ENCODE data around the gene C6. TPM values are rescaled to one million over a fixed set of nuclear protein-coding genes. Genes with fewer than 3 reads are reported as not detected.

Gene C6
- total RNA-seq, 1 donor from 2014 or later, result not detected

- peaks cover 4% of the 10 kb centered on the region for H3K9me3 Mint-ChIP-seq (ENCODE audit: unreplicated experiment)
- H3K27me3 Mint-ChIP-seq (ENCODE audit: unreplicated experiment), result peaks cover 2% of the 10 kb centered on the region
- H3K4me1 Mint-ChIP-seq (ENCODE audit: unreplicated experiment), result no peaks in the 10 kb centered on the region
- no peak overlapping the region for H3K4me3 Mint-ChIP-seq (ENCODE audit: unreplicated experiment)
- H3K36me3 Mint-ChIP-seq (ENCODE audit: unreplicated experiment), result no peaks in the 10 kb centered on the region
- no peak for DNase-seq (ENCODE audit: extremely low spot score, unreplicated experiment)
- TF ChIP-seq CTCF (IDR thresholded peaks at IDR 0.05), result no peak
- no peak overlapping the region for H3K27ac Mint-ChIP-seq (ENCODE audit: unreplicated experiment)
Observed at GRCh38 chr5:41157272-41157894, 55.9 kb downstream of the C6 start.

DNA sequence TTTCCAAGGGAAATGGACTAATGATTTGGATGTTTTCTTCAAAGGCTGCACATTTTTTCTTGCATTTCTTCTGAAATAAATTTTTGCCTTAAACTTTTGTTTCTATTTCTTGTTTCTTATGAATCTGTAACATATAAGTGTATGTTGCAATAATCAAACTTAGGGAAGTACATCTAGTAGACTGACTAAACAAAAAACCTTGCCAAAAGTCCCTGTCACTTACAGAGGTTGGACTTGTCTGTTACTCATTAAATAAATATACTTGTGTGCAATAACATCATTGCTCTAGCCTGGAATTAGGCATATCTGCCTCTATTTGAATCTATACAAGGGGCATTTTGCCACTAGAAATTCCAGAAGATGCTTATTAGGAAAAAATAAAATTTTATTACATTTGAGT, 56.6 kb downstream of the C6 start:
- no peak for DNase-seq (ENCODE audit: extremely low spot score, unreplicated experiment)

GRCh38 chr5:41154491-41154890, 58.8 kb downstream of the C6 start:
- TF ChIP-seq CTCF (IDR thresholded peaks at IDR 0.05), result no peak
- peaks cover 4% of the 10 kb centered on the region for H3K9me3 Mint-ChIP-seq (ENCODE audit: unreplicated experiment)
- no peak overlapping the region for H3K4me3 Mint-ChIP-seq (ENCODE audit: unreplicated experiment)
- H3K27ac Mint-ChIP-seq (ENCODE audit: unreplicated experiment), result no peak overlapping the region
- peaks cover 2% of the 10 kb centered on the region for H3K27me3 Mint-ChIP-seq (ENCODE audit: unreplicated experiment)
- H3K4me1 Mint-ChIP-seq (ENCODE audit: unreplicated experiment), result no peaks in the 10 kb centered on the region
- H3K36me3 Mint-ChIP-seq (ENCODE audit: unreplicated experiment), result no peaks in the 10 kb centered on the region
- no peak for DNase-seq (ENCODE audit: extremely low spot score, unreplicated experiment)

More for the DNA sequence above, 56.6 kb downstream of the C6 start:
- Mint-ChIP-seq H3K9me3 (ENCODE audit: unreplicated experiment) (peaks cover 4% of the 10 kb centered on the region), H3K27me3 (ENCODE audit: unreplicated experiment) (peaks cover 2% of the 10 kb centered on the region), H3K36me3 (ENCODE audit: unreplicated experiment) (no peaks in the 10 kb centered on the region), H3K27ac (ENCODE audit: unreplicated experiment) (no peak overlapping the region), H3K4me1 (ENCODE audit: unreplicated experiment) (no peaks in the 10 kb centered on the region), H3K4me3 (ENCODE audit: unreplicated experiment) (no peak overlapping the region)
- TF ChIP-seq CTCF (IDR thresholded peaks at IDR 0.05), result no peak

GRCh38 chr5:41151564-41151963, 61.8 kb downstream of the C6 start:
- peaks cover 4% of the 10 kb centered on the region for H3K9me3 Mint-ChIP-seq (ENCODE audit: unreplicated experiment)
- no peaks in the 10 kb centered on the region for H3K4me1 Mint-ChIP-seq (ENCODE audit: unreplicated experiment)
- no peaks in the 10 kb centered on the region for H3K36me3 Mint-ChIP-seq (ENCODE audit: unreplicated experiment)
- no peak for TF ChIP-seq CTCF (IDR thresholded peaks at IDR 0.05)
- DNase-seq (ENCODE audit: extremely low spot score, unreplicated experiment), result no peak
- no peak overlapping the region for H3K4me3 Mint-ChIP-seq (ENCODE audit: unreplicated experiment)
- peaks cover 2% of the 10 kb centered on the region for H3K27me3 Mint-ChIP-seq (ENCODE audit: unreplicated experiment)
- H3K27ac Mint-ChIP-seq (ENCODE audit: unreplicated experiment), result no peak overlapping the region

DNA sequence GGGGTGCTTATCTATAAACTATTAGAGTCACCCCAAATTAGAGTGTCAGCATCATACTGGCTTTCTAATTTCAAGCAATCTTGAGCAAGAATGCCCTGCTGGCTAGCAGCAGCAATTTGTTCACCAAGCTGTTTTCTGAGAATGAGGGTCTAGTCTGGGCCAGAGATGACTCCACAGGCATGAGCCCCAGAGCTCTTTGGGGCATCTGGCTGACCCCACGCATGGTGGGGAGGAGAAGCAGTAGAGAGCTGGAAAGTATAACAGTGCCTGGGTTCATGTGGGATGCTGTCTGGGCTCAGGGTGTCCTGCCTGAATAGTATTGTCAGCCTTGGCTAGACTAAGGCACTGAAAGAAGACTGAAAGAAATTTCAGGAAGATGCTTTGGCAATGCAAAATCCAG, 64.9 kb downstream of the C6 start:
- H3K9me3 Mint-ChIP-seq (ENCODE audit: unreplicated experiment), result no peaks in the 10 kb centered on the region
- peaks cover 2% of the 10 kb centered on the region for H3K27me3 Mint-ChIP-seq (ENCODE audit: unreplicated experiment)

More for the DNA sequence above, 64.9 kb downstream of the C6 start:
- no peaks in the 10 kb centered on the region for H3K36me3 Mint-ChIP-seq (ENCODE audit: unreplicated experiment)
- no peak overlapping the region for H3K4me3 Mint-ChIP-seq (ENCODE audit: unreplicated experiment)
- H3K4me1 Mint-ChIP-seq (ENCODE audit: unreplicated experiment), result no peaks in the 10 kb centered on the region
- no peak for TF ChIP-seq CTCF (IDR thresholded peaks at IDR 0.05)
- no peak for DNase-seq (ENCODE audit: extremely low spot score, unreplicated experiment)
- H3K27ac Mint-ChIP-seq (ENCODE audit: unreplicated experiment), result no peak overlapping the region
